GM23338 (cell line): Measurements from ENCODE around the gene PRIM1. TPM values are rescaled to one million over a fixed set of nuclear protein-coding genes. Genes with fewer than 3 reads are reported as not detected.

Experiments
- ATAC-seq: fragments of 200-7000 bp; cut with Tn5 transposase; 3 replicates; pipeline ENCODE4 v1.9.1; 2020
- DNase-seq: peaks from one replicate; pipeline ENCODE4 v3.0.0-alpha.2; 2015; ENCODE audit warnings: low spot score
- H2AFZ ChIP-seq: fragments of 200-600 bp; sonication (generic); 2 replicates; pipeline ENCODE4 v1.8.0; 2016; ENCODE audit warnings: antibody characterized with exemption, mild to moderate bottlenecking, moderate library complexity
- H3F3A ChIP-seq: fragments of 200-600 bp; sonication (generic); replicated peaks from 2 replicates; pipeline ENCODE4 v1.8.0; 2017; ENCODE audit warnings: antibody characterized with exemption, mixed run types, low read depth
- H3K27ac ChIP-seq: fragments of 200-600 bp; sonication (generic); 2 replicates; pipeline ENCODE4 v1.6.1; 2016; ENCODE audit warnings: low read depth
- H3K27me3 ChIP-seq: fragments of 200-600 bp; sonication (generic); 2 replicates; pipeline ENCODE4 v1.8.0; 2016; ENCODE audit warnings: mild to moderate bottlenecking, mixed run types, moderate library complexity; ENCODE audit not compliant: insufficient read depth
- H3K36me3 ChIP-seq: fragments of 200-600 bp; sonication (generic); 2 replicates; pipeline ENCODE4 v1.8.0; 2016; ENCODE audit warnings: mild to moderate bottlenecking; ENCODE audit not compliant: insufficient read depth
- H3K4me1 ChIP-seq: fragments of 200-600 bp; sonication (generic); 2 replicates; pipeline ENCODE4 v1.8.0; 2016; ENCODE audit warnings: mild to moderate bottlenecking, moderate library complexity; ENCODE audit not compliant: insufficient read depth
- H3K4me2 ChIP-seq: fragments of 200-600 bp; sonication (generic); 2 replicates; pipeline ENCODE4 v1.7.1; 2017; ENCODE audit warnings: mixed run types
- H3K4me3 ChIP-seq: fragments of 200-600 bp; sonication (generic); 2 replicates; pipeline ENCODE4 v1.6.1; 2016; ENCODE audit warnings: mixed run types
- H3K79me2 ChIP-seq: fragments of 200-600 bp; sonication (generic); replicated peaks from 2 replicates; pipeline ENCODE4 v1.8.0; 2017; ENCODE audit warnings: mild to moderate bottlenecking; ENCODE audit not compliant: insufficient read depth
- H3K9me2 ChIP-seq: fragments of 200-600 bp; sonication (generic); 2 replicates; pipeline ENCODE4 v1.8.0; 2017; ENCODE audit not compliant: insufficient read depth
- H4K20me1 ChIP-seq: fragments of 200-600 bp; sonication (generic); replicated peaks from 2 replicates; pipeline ENCODE4 v1.8.0; 2017; ENCODE audit warnings: mild to moderate bottlenecking; ENCODE audit not compliant: insufficient read depth
- H3K27ac Mint-ChIP-seq: 2 replicates; pipeline ENCODE4 v1.8.0; 2020; ENCODE audit warnings: inconsistent platforms, mild to moderate bottlenecking, moderate library complexity, mixed read lengths
- H3K27me3 Mint-ChIP-seq: 3 replicates; pipeline ENCODE4 v1.8.0; 2022; ENCODE audit warnings: low read depth, mild to moderate bottlenecking, moderate library complexity, mixed read lengths, inconsistent platforms; ENCODE audit not compliant: insufficient read depth, poor library complexity
- H3K36me3 Mint-ChIP-seq: 3 replicates; pipeline ENCODE4 v1.8.0; 2021; ENCODE audit warnings: low read depth, mild to moderate bottlenecking, inconsistent platforms, moderate library complexity, mixed read lengths
- H3K4me1 Mint-ChIP-seq: 3 replicates; pipeline ENCODE4 v1.8.0; 2020; ENCODE audit warnings: mild to moderate bottlenecking, inconsistent platforms, mixed read lengths
- H3K4me3 Mint-ChIP-seq: 3 replicates; pipeline ENCODE4 v1.8.0; 2021; ENCODE audit warnings: moderate library complexity, mild to moderate bottlenecking, inconsistent platforms, mixed read lengths
- H3K9me3 Mint-ChIP-seq: 3 replicates; pipeline ENCODE4 v1.8.0; 2020; ENCODE audit warnings: moderate library complexity, mild to moderate bottlenecking, inconsistent platforms, mixed read lengths
- EZH2 ChIP-seq: fragments of 200-600 bp; sonication (generic); IDR thresholded peaks from one replicate; pipeline ENCODE4 v1.8.0; 2017; ENCODE audit warnings: antibody characterized with exemption, mild to moderate bottlenecking, low read depth; ENCODE audit not compliant: unreplicated experiment
- ZNF331 ChIP-seq: fragments of 250-450 bp; sonication (Bioruptor Pico); IDR thresholded peaks from 2 replicates; pipeline ENCODE4 v1.5.0; 2020; ENCODE audit warnings: low read depth, mild to moderate bottlenecking, moderate library complexity
- polyA plus RNA-seq: library from polyadenylated mRNA; unstranded; fragments of >200 nt; fragmentation: Nextera tagmentation; extraction: Ambion mirVana; gene quantifications from 2 replicates; pipeline ENCODE4 v1.2.1, GENCODE V29; 2016
- total RNA-seq: library from RNA; depleted of rRNA; stranded (reverse); fragments of >200 nt; shearing (Covaris generic); gene quantifications from 2 replicates; pipeline ENCODE4 v1.2.3, GENCODE V29; 2014
- TF ChIP-seq, protein P1 (sequence below): fragments of 250-450 bp; sonication (Bioruptor Pico); IDR thresholded peaks from 2 replicates; pipeline ENCODE4 v1.5.0; 2020; ENCODE audit warnings: mild to moderate bottlenecking, moderate library complexity
- TF ChIP-seq, protein P2 (sequence below): IDR thresholded peaks from one replicate; pipeline ENCODE4 v1.6.1; 2018; ENCODE audit warnings: antibody characterized with exemption; ENCODE audit not compliant: unreplicated experiment
- TF ChIP-seq, protein P3 (sequence below): IDR thresholded peaks from 2 replicates; pipeline ENCODE4 v1.6.1; 2016; ENCODE audit warnings: antibody characterized with exemption
- TF ChIP-seq, protein P4 (sequence below), 2 experiments: fragments of 200-600 bp in 1 of 2; sonication (generic) in 1 of 2; conservative IDR thresholded peaks; 2 replicates each; pipeline versions ENCODE4 v1.5.1 to v1.6.1; 2016 to 2017; ENCODE audit warnings: antibody characterized with exemption in 2 of 2, low read depth in 2 of 2, mild to moderate bottlenecking in 2 of 2, moderate library complexity in 1 of 2

PRIM1 gene
- total and polyA plus RNA-seq, 2 experiments from 2014 or later: 67.9 to 73.9 TPM

DNA sequence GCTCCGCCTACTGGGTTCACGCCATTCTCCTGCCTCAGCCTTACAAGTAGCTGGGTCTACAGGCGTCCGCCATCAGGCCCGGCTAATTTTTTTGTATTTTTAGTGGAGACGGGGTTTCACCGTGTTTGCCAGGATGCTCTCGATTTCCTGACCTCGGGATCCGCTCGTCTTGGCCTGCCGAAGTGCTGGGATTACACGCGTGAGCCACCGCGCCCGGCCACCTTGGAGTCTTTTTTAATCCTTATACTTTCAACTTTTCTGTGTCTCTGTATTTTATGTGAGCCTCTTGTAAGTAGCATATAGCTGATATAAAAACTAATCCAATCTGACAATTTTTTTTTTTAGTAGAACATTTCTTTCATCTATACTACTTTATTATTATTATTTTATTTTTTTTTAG, 26.6 kb upstream of the PRIM1 start (continued):
- TF ChIP-seq, protein P1, sequence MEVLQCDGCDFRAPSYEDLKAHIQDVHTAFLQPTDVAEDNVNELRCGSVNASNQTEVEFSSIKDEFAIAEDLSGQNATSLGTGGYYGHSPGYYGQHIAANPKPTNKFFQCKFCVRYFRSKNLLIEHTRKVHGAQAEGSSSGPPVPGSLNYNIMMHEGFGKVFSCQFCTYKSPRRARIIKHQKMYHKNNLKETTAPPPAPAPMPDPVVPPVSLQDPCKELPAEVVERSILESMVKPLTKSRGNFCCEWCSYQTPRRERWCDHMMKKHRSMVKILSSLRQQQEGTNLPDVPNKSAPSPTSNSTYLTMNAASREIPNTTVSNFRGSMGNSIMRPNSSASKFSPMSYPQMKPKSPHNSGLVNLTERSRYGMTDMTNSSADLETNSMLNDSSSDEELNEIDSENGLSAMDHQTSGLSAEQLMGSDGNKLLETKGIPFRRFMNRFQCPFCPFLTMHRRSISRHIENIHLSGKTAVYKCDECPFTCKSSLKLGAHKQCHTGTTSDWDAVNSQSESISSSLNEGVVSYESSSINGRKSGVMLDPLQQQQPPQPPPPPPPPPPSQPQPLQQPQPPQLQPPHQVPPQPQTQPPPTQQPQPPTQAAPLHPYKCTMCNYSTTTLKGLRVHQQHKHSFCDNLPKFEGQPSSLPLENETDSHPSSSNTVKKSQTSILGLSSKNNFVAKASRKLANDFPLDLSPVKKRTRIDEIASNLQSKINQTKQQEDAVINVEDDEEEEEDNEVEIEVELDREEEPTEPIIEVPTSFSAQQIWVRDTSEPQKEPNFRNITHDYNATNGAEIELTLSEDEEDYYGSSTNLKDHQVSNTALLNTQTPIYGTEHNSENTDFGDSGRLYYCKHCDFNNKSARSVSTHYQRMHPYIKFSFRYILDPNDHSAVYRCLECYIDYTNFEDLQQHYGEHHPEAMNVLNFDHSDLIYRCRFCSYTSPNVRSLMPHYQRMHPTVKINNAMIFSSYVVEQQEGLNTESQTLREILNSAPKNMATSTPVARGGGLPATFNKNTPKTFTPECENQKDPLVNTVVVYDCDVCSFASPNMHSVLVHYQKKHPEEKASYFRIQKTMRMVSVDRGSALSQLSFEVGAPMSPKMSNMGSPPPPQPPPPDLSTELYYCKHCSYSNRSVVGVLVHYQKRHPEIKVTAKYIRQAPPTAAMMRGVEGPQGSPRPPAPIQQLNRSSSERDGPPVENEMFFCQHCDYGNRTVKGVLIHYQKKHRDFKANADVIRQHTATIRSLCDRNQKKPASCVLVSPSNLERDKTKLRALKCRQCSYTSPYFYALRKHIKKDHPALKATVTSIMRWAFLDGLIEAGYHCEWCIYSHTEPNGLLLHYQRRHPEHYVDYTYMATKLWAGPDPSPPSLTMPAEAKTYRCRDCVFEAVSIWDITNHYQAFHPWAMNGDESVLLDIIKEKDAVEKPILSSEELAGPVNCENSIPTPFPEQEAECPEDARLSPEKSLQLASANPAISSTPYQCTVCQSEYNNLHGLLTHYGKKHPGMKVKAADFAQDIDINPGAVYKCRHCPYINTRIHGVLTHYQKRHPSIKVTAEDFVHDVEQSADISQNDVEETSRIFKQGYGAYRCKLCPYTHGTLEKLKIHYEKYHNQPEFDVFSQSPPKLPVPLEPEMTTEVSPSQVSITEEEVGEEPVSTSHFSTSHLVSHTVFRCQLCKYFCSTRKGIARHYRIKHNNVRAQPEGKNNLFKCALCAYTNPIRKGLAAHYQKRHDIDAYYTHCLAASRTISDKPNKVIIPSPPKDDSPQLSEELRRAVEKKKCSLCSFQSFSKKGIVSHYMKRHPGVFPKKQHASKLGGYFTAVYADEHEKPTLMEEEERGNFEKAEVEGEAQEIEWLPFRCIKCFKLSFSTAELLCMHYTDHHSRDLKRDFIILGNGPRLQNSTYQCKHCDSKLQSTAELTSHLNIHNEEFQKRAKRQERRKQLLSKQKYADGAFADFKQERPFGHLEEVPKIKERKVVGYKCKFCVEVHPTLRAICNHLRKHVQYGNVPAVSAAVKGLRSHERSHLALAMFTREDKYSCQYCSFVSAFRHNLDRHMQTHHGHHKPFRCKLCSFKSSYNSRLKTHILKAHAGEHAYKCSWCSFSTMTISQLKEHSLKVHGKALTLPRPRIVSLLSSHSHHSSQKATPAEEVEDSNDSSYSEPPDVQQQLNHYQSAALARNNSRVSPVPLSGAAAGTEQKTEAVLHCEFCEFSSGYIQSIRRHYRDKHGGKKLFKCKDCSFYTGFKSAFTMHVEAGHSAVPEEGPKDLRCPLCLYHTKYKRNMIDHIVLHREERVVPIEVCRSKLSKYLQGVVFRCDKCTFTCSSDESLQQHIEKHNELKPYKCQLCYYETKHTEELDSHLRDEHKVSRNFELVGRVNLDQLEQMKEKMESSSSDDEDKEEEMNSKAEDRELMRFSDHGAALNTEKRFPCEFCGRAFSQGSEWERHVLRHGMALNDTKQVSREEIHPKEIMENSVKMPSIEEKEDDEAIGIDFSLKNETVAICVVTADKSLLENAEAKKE (CRISPR knock-in tag): no peak

DNA sequence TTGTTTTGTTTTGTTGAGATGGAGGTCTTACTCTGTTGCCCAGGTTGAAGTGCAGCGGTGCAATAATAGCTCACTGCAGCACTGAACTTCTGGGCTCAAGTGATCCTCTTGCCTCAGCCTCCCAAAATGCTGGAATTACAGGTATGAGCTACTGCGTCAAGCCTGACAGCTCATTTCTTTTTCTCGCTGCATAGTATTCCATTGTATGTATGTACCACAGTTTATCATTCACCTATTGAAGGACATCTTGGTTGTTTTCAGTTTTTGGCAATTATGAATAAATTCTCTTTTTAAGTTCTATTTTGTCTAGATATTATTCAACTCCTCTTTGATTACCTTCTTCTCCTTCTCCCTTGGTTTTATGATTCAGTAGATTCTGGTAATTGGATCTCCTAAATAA, 24.5 kb upstream of the PRIM1 start:
- H3K9me3 Mint-ChIP-seq: peaks cover 25% of the 10 kb centered on the region
- Histone ChIP-seq H2AFZ (no peak overlapping the region), H3K4me2 (no peak overlapping the region), H3K79me2 (no peaks in the 10 kb centered on the region), H3K4me3 (no peak overlapping the region), H3K27me3 (no peaks in the 10 kb centered on the region), H3K36me3 (no peaks in the 10 kb centered on the region), H3K27ac (no peak overlapping the region), H3F3A (no peaks in the 10 kb centered on the region), H3K4me1 (peaks cover 6% of the 10 kb centered on the region; the same call in 1 of the 2 replicates), H3K9me2 (peaks cover 2% of the 10 kb centered on the region; the same call in 1 of the 2 replicates), H4K20me1 (no peaks in the 10 kb centered on the region)
- no peak overlapping the region for H3K27ac Mint-ChIP-seq
- no peak for ATAC-seq
- no peak for DNase-seq
- H3K4me3 Mint-ChIP-seq: no peak overlapping the region
- peaks cover 21% of the 10 kb centered on the region for H3K36me3 Mint-ChIP-seq
- no peaks in the 10 kb centered on the region for H3K27me3 Mint-ChIP-seq
- peaks cover 3% of the 10 kb centered on the region; the same call in 2 of the 3 replicates for H3K4me1 Mint-ChIP-seq
- TF ChIP-seq, protein P2, sequence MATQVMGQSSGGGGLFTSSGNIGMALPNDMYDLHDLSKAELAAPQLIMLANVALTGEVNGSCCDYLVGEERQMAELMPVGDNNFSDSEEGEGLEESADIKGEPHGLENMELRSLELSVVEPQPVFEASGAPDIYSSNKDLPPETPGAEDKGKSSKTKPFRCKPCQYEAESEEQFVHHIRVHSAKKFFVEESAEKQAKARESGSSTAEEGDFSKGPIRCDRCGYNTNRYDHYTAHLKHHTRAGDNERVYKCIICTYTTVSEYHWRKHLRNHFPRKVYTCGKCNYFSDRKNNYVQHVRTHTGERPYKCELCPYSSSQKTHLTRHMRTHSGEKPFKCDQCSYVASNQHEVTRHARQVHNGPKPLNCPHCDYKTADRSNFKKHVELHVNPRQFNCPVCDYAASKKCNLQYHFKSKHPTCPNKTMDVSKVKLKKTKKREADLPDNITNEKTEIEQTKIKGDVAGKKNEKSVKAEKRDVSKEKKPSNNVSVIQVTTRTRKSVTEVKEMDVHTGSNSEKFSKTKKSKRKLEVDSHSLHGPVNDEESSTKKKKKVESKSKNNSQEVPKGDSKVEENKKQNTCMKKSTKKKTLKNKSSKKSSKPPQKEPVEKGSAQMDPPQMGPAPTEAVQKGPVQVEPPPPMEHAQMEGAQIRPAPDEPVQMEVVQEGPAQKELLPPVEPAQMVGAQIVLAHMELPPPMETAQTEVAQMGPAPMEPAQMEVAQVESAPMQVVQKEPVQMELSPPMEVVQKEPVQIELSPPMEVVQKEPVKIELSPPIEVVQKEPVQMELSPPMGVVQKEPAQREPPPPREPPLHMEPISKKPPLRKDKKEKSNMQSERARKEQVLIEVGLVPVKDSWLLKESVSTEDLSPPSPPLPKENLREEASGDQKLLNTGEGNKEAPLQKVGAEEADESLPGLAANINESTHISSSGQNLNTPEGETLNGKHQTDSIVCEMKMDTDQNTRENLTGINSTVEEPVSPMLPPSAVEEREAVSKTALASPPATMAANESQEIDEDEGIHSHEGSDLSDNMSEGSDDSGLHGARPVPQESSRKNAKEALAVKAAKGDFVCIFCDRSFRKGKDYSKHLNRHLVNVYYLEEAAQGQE: no peak
- TF ChIP-seq, protein P3, sequence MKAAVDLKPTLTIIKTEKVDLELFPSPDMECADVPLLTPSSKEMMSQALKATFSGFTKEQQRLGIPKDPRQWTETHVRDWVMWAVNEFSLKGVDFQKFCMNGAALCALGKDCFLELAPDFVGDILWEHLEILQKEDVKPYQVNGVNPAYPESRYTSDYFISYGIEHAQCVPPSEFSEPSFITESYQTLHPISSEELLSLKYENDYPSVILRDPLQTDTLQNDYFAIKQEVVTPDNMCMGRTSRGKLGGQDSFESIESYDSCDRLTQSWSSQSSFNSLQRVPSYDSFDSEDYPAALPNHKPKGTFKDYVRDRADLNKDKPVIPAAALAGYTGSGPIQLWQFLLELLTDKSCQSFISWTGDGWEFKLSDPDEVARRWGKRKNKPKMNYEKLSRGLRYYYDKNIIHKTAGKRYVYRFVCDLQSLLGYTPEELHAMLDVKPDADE: no peak
- TF ChIP-seq, protein P4, sequence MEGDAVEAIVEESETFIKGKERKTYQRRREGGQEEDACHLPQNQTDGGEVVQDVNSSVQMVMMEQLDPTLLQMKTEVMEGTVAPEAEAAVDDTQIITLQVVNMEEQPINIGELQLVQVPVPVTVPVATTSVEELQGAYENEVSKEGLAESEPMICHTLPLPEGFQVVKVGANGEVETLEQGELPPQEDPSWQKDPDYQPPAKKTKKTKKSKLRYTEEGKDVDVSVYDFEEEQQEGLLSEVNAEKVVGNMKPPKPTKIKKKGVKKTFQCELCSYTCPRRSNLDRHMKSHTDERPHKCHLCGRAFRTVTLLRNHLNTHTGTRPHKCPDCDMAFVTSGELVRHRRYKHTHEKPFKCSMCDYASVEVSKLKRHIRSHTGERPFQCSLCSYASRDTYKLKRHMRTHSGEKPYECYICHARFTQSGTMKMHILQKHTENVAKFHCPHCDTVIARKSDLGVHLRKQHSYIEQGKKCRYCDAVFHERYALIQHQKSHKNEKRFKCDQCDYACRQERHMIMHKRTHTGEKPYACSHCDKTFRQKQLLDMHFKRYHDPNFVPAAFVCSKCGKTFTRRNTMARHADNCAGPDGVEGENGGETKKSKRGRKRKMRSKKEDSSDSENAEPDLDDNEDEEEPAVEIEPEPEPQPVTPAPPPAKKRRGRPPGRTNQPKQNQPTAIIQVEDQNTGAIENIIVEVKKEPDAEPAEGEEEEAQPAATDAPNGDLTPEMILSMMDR (conservative IDR thresholded peaks at IDR 0.05; ENCODE audit: low read depth in 2 of 2): no peak
- TF ChIP-seq ZNF331 (CRISPR knock-in tag) (no peak), EZH2 (no peak)
